NCI-H510A treated with DMSO at 0.1 percent for 48 hours (cell line): ENCODE data around the gene STRBP.
A peak's percentile ranks its signal among the peaks of the same experiment; 100 is the strongest.
"Not testable (repeated sequence)": the region's sequence is repeated elsewhere in the genome, so short reads cannot be mapped to it uniquely, and the experiment has no call there.

Experiments
- DNase-seq: peaks from one replicate; lab custom pipeline; 2025; lab: John Stamatoyannopoulos, UW

STRBP gene

GRCh38 chr9:123248630-123249029 is 19.8 kb downstream of the STRBP start:
- no peak for DNase-seq

GRCh38 chr9:123246534-123246933 is 21.9 kb downstream of the STRBP start:
- no peak for DNase-seq

GRCh38 chr9:123239726-123240125 is 28.7 kb downstream of the STRBP start:
- DNase-seq: no peak

GRCh38 chr9:123238365-123238764 is 30.0 kb downstream of the STRBP start:
- DNase-seq: no peak

GRCh38 chr9:123237220-123237619 is 31.2 kb downstream of the STRBP start:
- DNase-seq: no peak

- DNase-seq: no peak
Measured at GRCh38 chr9:123235448-123235847, 32.9 kb downstream of the STRBP start.

GRCh38 chr9:123234853-123235252 is 33.5 kb downstream of the STRBP start:
- DNase-seq: no peak

GRCh38 chr9:123232332-123232731 is 36.1 kb downstream of the STRBP start:
- no peak for DNase-seq

- DNase-seq: no peak
Measured at GRCh38 chr9:123231421-123231820, 37.0 kb downstream of the STRBP start.

- no peak for DNase-seq
Measured at GRCh38 chr9:123228967-123229366, 39.4 kb downstream of the STRBP start.

GRCh38 chr9:123225995-123226394 is 42.4 kb downstream of the STRBP start:
- DNase-seq: no peak

GRCh38 chr9:123225374-123225813 is 43.0 kb downstream of the STRBP start:
- peak; percentile 21 for DNase-seq

GRCh38 chr9:123220127-123220526 is 48.3 kb downstream of the STRBP start:
- no peak for DNase-seq

GRCh38 chr9:123218831-123219230 is 49.6 kb downstream of the STRBP start:
- no peak for DNase-seq

- no peak for DNase-seq
Measured at GRCh38 chr9:123217128-123217654, 51.2 kb downstream of the STRBP start.

GRCh38 chr9:123216251-123216797 is 52.1 kb downstream of the STRBP start:
- DNase-seq: no peak

- no peak for DNase-seq
Measured at GRCh38 chr9:123211081-123211480, 57.3 kb downstream of the STRBP start.

GRCh38 chr9:123208626-123209174 is 59.7 kb downstream of the STRBP start:
- no peak for DNase-seq

- no peak for DNase-seq
Measured at GRCh38 chr9:123206065-123206464, 62.3 kb downstream of the STRBP start.

- DNase-seq: no peak
Measured at GRCh38 chr9:123201083-123201482, 67.3 kb downstream of the STRBP start.

- not testable (repeated sequence) for DNase-seq
Measured at GRCh38 chr9:123200469-123200868, 67.9 kb downstream of the STRBP start.

GRCh38 chr9:123196124-123196523 is 72.3 kb downstream of the STRBP start:
- no peak for DNase-seq

GRCh38 chr9:123194023-123194422 is 74.4 kb downstream of the STRBP start:
- DNase-seq: no peak

- DNase-seq: no peak
Measured at GRCh38 chr9:123191680-123192079, 76.7 kb downstream of the STRBP start.
